GM12878 (cell line): Measurements from ENCODE around the gene B4GALT1. TPM values are rescaled to one million over a fixed set of nuclear protein-coding genes. Genes with fewer than 3 reads are reported as not detected.

Experiments
- ATAC-seq: fragments of 200-7000 bp; cut with Tn5 transposase; 3 replicates; pipeline ENCODE4 v1.9.1; 2020; ENCODE audit warnings: mild to moderate bottlenecking, moderate library complexity
- BruUV-seq: library from RNA; stranded (reverse); fragments of 400-500 nt; replicated peaks from 2 replicates; lab custom pipeline; 2021; lab: Mats Ljungman, UMichigan
- CTCF ChIA-PET: fragments of 300-600 bp; sonication (Branson Sonifier 250); formaldehyde crosslinking; extraction: SDS; loops from one replicate; lab custom pipeline; 2021; ENCODE audit warnings: inconsistent platforms; lab: Yijun Ruan, JAX
- POLR2A ChIA-PET: fragments of 350-600 bp; formaldehyde crosslinking; extraction: SDS; loops from one replicate; lab custom pipeline; 2021; ENCODE audit warnings: inconsistent platforms; lab: Charles Lee
- RAD21 ChIA-PET: fragments of 300-600 bp; sonication (Branson Sonifier 250); formaldehyde crosslinking; loops from one replicate; lab custom pipeline; 2023; ENCODE audit warnings: antibody characterized with exemption; ENCODE audit not compliant: unreplicated experiment; lab: Charles Lee
- SMC1A ChIA-PET: fragments of 300-600 bp; sonication (Branson Sonifier 250); formaldehyde crosslinking; loops from one replicate; lab custom pipeline; 2023; ENCODE audit not compliant: unreplicated experiment, uncharacterized antibody; lab: Charles Lee
- DNase-seq: peaks from one replicate; pipeline ENCODE4 v3.0.0-alpha.2; 2011; ENCODE audit warnings: low read depth, low spot score
- FAIRE-seq: peaks from 3 replicates; lab custom pipeline; 2011; peaks lifted over from hg19 to GRCh38; lab: Jason Lieb, UNC
- H2AFZ ChIP-seq: 2 replicates; pipeline ENCODE4 v1.6.0; 2011; ENCODE audit warnings: low read depth, low read length, control low read depth; ENCODE audit not compliant: control insufficient read depth
- H3K27ac ChIP-seq: 2 replicates; pipeline ENCODE4 v1.5.1; 2011; ENCODE audit warnings: control low read depth; ENCODE audit not compliant: control insufficient read depth, insufficient read depth
- H3K27me3 ChIP-seq, 2 experiments: replicated peaks in 1 of 2; 2 replicates each; pipeline versions ENCODE4 v1.6.0 to v1.6.1; 2011; ENCODE audit warnings: low read length in 1 of 2; ENCODE audit not compliant: control insufficient read depth in 2 of 2, insufficient read depth in 2 of 2
- H3K36me3 ChIP-seq, 2 experiments: 2 replicates each; pipeline ENCODE4 v1.5.1; 2011; ENCODE audit warnings: low read length in 1 of 2; ENCODE audit not compliant: control insufficient read depth in 2 of 2, insufficient read depth in 2 of 2
- H3K4me1 ChIP-seq: 2 replicates; pipeline ENCODE4 v1.6.1; 2011; ENCODE audit warnings: mild to moderate bottlenecking, low read length, moderate library complexity, mixed read lengths; ENCODE audit not compliant: control insufficient read depth, insufficient read depth
- H3K4me2 ChIP-seq: 2 replicates; pipeline ENCODE4 v1.6.0; 2011; ENCODE audit warnings: control low read depth; ENCODE audit not compliant: control insufficient read depth, insufficient read depth
- H3K4me3 ChIP-seq: fragments of 200-600 bp; sonication (generic); 2 replicates; pipeline ENCODE4 v1.5.1; 2016
- H3K79me2 ChIP-seq: 2 replicates; pipeline ENCODE4 v1.6.0; 2011; ENCODE audit warnings: low read length; ENCODE audit not compliant: control insufficient read depth, insufficient read depth
- H3K9ac ChIP-seq: 2 replicates; pipeline ENCODE4 v1.8.0; 2011; ENCODE audit warnings: low read length, control low read depth, mixed read lengths; ENCODE audit not compliant: control insufficient read depth, insufficient read depth
- H3K9me3 ChIP-seq: replicated peaks from 3 replicates; pipeline ENCODE4 v1.5.1; 2011; ENCODE audit warnings: mild to moderate bottlenecking, low read length; ENCODE audit not compliant: control insufficient read depth, insufficient read depth
- H4K20me1 ChIP-seq: 2 replicates; pipeline ENCODE4 v1.6.0; 2011; ENCODE audit not compliant: control insufficient read depth, insufficient read depth
- E2F8 ChIP-seq: fragments of 450-650 bp; IDR thresholded peaks from 2 replicates; pipeline ENCODE4 v1.6.1; 2018; ENCODE audit warnings: mild to moderate bottlenecking, low read depth, moderate library complexity; ENCODE audit not compliant: partially characterized antibody
- EP300 ChIP-seq, 2 experiments: fragments of 150-350 bp in 1 of 2; IDR thresholded peaks; 2 replicates each; pipeline ENCODE4 v1.6.1; 2011 to 2012; ENCODE audit warnings: low read depth in 2 of 2, low read length in 2 of 2, borderline replicate concordance in 1 of 2, improper control_type of control experiment in 1 of 2, inconsistent platforms in 1 of 2; ENCODE audit not compliant: control insufficient read depth in 1 of 2
- GATAD2B ChIP-seq: fragments of 450-650 bp; conservative IDR thresholded peaks from 2 replicates; pipeline ENCODE4 v1.6.1; 2017; ENCODE audit warnings: low read depth, mild to moderate bottlenecking, moderate library complexity
- NFIC ChIP-seq: IDR thresholded peaks from 2 replicates; pipeline ENCODE4 v1.6.1; 2012; ENCODE audit warnings: low read depth, mild to moderate bottlenecking, inconsistent platforms, low read length, moderate library complexity
- NRF1 ChIP-seq: conservative IDR thresholded peaks from 2 replicates; pipeline ENCODE4 v1.6.1; 2011; ENCODE audit warnings: mild to moderate bottlenecking, low read depth, low read length, improper control_type of control experiment
- PML ChIP-seq: IDR thresholded peaks from 2 replicates; pipeline ENCODE4 v1.6.1; 2012; ENCODE audit warnings: low read length, inconsistent platforms
- PRDM15 ChIP-seq: fragments of 450-650 bp; formaldehyde crosslinking; IDR thresholded peaks from 2 replicates; pipeline ENCODE4 v1.4.0; 2020; ENCODE audit warnings: mild to moderate bottlenecking, moderate library complexity
- RAD21 ChIP-seq: IDR thresholded peaks from 2 replicates; pipeline ENCODE4 v1.6.1; 2011; ENCODE audit warnings: mild to moderate bottlenecking, low read depth, low read length, moderate library complexity; ENCODE audit not compliant: insufficient read depth
- RB1 ChIP-seq: fragments of 450-650 bp; formaldehyde crosslinking; IDR thresholded peaks from 2 replicates; pipeline ENCODE4 v1.6.1; 2017; ENCODE audit warnings: mild to moderate bottlenecking, borderline replicate concordance
- SUPT20H ChIP-seq: IDR thresholded peaks from 2 replicates; pipeline ENCODE4 v1.6.1; 2011; ENCODE audit warnings: low read depth, mild to moderate bottlenecking, low read length, moderate library complexity, borderline replicate concordance; ENCODE audit not compliant: control insufficient read depth
- TCF12 ChIP-seq: IDR thresholded peaks from 2 replicates; pipeline ENCODE4 v1.6.1; 2011; ENCODE audit warnings: low read depth, mild to moderate bottlenecking, low read length
- ZNF207 ChIP-seq: fragments of 450-650 bp; IDR thresholded peaks from 2 replicates; pipeline ENCODE4 v1.6.1; 2014; ENCODE audit warnings: antibody characterized with exemption, mild to moderate bottlenecking, borderline replicate concordance
- WGBS: methylation state at CpG from one replicate; pipeline ENCODE4 v1.1.6; 2016; ENCODE audit warnings: low lambda C conversion rate; ENCODE audit not compliant: insufficient replicate concordance, insufficient coverage; ENCODE audit errors: missing lambda C conversion rate; 5-methylcytosine and 5-hydroxymethylcytosine counted together
- in situ Hi-C: fragments of 300-500 bp; cut with MboI; formaldehyde crosslinking; loops from 9 replicates; pipeline ENCODE4 v1.14.3; 2018; ENCODE audit warnings: mixed read lengths
- intact Hi-C: fragments of 100-400 bp; cut with micrococcal nuclease; formaldehyde crosslinking; loops from one replicate; pipeline ENCODE4 v1.14.2; 2022; ENCODE audit not compliant: unreplicated experiment
- polyA plus RNA-seq, 11 experiments: library from polyadenylated mRNA; depleted of rRNA in 4 of 11; unstranded in 6 of 11; stranded (reverse) in 5 of 11; fragments of >200 nt; fragmentation: Nextera tagmentation in 4 of 11; fragmentation: Illumina TruSeq in 1 of 11; extraction: Ambion mirVana in 4 of 11; extraction: Trizol in 1 of 11; gene quantifications; 1 replicate in 1 of 11; 2 replicates in 10 of 11; pipeline versions ENCODE4 v1.2.1 to v1.2.3, GENCODE V29; 2011 to 2016; ENCODE audit warnings: inconsistent platforms in 2 of 11, missing spikeins in 2 of 11, low read depth in 1 of 11
- total RNA-seq, 4 experiments: library from RNA; depleted of rRNA in 3 of 4; stranded (reverse); fragments of >200 nt in 3 of 4; fragmentation: Illumina TruSeq in 1 of 4; extraction: Trizol in 1 of 4; gene quantifications; 2 replicates each; pipeline versions ENCODE4 v1.2.1 to v1.2.3, GENCODE V29; 2013 to 2021
- TF ChIP-seq, protein P1 (sequence below): fragments of 450-650 bp; IDR thresholded peaks from 2 replicates; pipeline ENCODE4 v1.6.1; 2018; ENCODE audit warnings: borderline replicate concordance, mild to moderate bottlenecking; ENCODE audit not compliant: partially characterized antibody
- TF ChIP-seq, protein P2 (sequence below): fragments of 450-650 bp; IDR thresholded peaks from 2 replicates; pipeline ENCODE4 v1.6.1; 2017; ENCODE audit warnings: borderline replicate concordance

B4GALT1 gene
- total and polyA plus RNA-seq, 10 of the 15 experiments (the other 5 are each of a cell fraction or from before 2014, with no cell fraction given) = 12.7 to 79.0 (median 41.0) TPM

DNA sequence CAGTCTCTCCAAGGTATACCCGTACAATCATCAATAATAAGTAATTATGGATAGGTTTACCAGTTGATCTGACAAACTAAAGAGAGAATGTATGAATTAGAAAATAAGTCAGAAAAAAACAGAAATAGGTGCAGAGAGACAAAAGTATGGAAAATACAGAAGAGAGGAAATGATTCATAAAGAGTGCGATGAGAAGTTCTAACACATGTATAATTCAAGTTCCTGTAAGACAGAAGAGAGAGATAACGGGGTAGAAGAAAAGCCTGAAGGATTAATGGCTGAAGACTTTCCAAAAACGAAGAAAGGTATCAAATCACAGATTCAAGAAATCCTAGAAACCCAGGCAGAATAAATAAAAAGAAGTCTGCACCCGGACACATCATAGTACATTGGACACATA lies 74.5 kb downstream of the B4GALT1 start:
- CTCF ChIA-PET = no interaction called here
- in situ Hi-C loops = no loop called here
- Histone ChIP-seq H3K79me2 (no peaks in the 10 kb centered on the region), H4K20me1 (no peaks in the 10 kb centered on the region), H3K27ac (no peak overlapping the region), H3K9ac (no peak overlapping the region), H3K4me3 (no peak overlapping the region), H3K9me3 (no peaks in the 10 kb centered on the region), H3K27me3 (no peaks in the 10 kb centered on the region), H3K36me3 (no peaks in the 10 kb centered on the region), H3K4me2 (no peak overlapping the region), H2AFZ (no peak overlapping the region), H3K4me1 (no peaks in the 10 kb centered on the region)
- RAD21 ChIA-PET = no interaction called here
- intact Hi-C loops = no loop called here
- POLR2A ChIA-PET = no interaction called here
- SMC1A ChIA-PET = no interaction called here
- DNase-seq (no peak), ATAC-seq (no peak), FAIRE-seq (no peak)
- 42% methylated on average over 5 of the region's 5 CpGs for WGBS
- no TSS peak for BruUV-seq
- TF ChIP-seq PML (no peak), TCF12 (no peak), SUPT20H (no peak), E2F8 (no peak), NFIC (no peak), ZNF207 (no peak), RAD21 (no peak), PRDM15 (CRISPR knock-in tag) (no peak), GATAD2B (no peak), EP300 (IDR thresholded peaks at IDR 0.05; ENCODE audit: borderline replicate concordance in 1 of 2, control insufficient read depth in 1 of 2, low read depth in 2 of 2, low read length in 2 of 2) (no peak), RB1 (no peak), NRF1 (no peak)
- TF ChIP-seq, protein P1, sequence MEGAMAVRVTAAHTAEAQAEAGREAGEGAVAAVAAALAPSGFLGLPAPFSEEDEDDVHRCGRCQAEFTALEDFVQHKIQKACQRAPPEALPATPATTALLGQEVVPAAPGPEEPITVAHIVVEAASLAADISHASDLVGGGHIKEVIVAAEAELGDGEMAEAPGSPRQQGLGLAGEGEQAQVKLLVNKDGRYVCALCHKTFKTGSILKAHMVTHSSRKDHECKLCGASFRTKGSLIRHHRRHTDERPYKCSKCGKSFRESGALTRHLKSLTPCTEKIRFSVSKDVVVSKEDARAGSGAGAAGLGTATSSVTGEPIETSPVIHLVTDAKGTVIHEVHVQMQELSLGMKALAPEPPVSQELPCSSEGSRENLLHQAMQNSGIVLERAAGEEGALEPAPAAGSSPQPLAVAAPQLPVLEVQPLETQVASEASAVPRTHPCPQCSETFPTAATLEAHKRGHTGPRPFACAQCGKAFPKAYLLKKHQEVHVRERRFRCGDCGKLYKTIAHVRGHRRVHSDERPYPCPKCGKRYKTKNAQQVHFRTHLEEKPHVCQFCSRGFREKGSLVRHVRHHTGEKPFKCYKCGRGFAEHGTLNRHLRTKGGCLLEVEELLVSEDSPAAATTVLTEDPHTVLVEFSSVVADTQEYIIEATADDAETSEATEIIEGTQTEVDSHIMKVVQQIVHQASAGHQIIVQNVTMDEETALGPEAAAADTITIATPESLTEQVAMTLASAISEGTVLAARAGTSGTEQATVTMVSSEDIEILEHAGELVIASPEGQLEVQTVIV = no peak
- TF ChIP-seq, protein P2, sequence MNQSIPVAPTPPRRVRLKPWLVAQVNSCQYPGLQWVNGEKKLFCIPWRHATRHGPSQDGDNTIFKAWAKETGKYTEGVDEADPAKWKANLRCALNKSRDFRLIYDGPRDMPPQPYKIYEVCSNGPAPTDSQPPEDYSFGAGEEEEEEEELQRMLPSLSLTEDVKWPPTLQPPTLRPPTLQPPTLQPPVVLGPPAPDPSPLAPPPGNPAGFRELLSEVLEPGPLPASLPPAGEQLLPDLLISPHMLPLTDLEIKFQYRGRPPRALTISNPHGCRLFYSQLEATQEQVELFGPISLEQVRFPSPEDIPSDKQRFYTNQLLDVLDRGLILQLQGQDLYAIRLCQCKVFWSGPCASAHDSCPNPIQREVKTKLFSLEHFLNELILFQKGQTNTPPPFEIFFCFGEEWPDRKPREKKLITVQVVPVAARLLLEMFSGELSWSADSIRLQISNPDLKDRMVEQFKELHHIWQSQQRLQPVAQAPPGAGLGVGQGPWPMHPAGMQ = no peak
